NCI-H2107 treated with DMSO at 0.1 percent for 48 hours (cell line): ENCODE data around the gene CDC42BPA.
"Not testable (repeated sequence)": the region's sequence is repeated elsewhere in the genome, so short reads cannot be mapped to it uniquely, and the experiment has no call there.

ENCODE experiments used
- DNase-seq: peaks from one replicate; lab custom pipeline; 2025; ENCODE audit not compliant: unreplicated experiment; lab: John Stamatoyannopoulos, UW

The CDC42BPA gene

DNA sequence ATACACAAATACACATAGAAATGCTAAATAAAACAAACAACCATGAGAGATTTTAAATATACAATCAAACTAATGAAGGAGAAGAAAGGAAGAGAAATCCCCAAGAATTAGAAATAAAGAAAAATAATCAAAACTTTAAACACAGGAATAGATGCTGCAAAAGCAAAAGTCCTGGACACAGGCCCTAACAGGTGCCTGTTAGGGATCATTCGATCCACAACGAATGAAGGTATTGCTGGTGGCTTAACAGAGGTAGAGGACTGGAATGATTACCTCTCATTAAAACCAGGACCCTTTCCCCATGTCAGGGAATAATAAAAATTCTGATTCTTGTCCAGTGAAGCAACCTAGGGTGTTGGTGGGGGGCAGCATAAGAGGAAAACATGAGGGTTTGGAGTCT lies 56.8 kb downstream of the CDC42BPA start:
- DNase-seq, result no peak

DNA sequence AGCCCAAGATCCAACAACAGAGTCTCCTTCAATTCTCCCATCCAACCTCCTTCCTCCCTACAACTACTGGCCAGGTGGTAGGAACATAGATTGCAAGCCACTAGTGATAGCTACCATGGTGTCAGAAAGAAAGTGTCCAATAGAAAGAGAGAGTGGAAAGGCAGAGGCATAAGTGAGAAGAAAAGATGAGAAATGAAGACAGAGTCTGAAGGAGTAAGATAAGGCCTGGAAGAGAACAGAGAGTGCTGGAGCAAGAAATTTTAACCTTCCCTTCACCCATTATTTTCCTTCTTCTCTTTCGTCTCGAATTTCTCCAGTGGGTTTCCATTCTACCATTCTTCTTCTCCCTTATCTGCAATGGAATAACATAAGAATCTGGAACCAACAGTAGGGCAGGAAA lies 57.9 kb downstream of the CDC42BPA start:
- no peak for DNase-seq

DNA sequence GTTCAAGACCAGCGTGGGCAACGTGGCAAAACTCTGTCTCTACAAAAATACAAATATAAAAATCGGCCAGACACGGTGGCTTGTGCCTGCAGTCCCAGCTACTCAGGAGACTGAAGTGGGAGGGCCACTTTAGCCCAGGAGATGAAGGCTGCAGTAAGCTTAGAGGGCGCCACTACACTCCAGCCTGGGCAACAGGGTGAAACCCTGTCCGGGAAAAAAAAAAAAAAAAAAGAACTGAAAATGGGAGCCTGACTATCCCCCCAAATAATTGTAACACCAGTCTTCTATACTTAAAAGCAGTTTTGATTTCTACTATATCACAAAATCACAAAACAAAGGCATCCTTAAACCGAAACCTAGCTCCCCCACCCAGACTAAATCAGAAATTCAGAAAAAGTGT lies 60.3 kb downstream of the CDC42BPA start:
- no peak for DNase-seq

DNA sequence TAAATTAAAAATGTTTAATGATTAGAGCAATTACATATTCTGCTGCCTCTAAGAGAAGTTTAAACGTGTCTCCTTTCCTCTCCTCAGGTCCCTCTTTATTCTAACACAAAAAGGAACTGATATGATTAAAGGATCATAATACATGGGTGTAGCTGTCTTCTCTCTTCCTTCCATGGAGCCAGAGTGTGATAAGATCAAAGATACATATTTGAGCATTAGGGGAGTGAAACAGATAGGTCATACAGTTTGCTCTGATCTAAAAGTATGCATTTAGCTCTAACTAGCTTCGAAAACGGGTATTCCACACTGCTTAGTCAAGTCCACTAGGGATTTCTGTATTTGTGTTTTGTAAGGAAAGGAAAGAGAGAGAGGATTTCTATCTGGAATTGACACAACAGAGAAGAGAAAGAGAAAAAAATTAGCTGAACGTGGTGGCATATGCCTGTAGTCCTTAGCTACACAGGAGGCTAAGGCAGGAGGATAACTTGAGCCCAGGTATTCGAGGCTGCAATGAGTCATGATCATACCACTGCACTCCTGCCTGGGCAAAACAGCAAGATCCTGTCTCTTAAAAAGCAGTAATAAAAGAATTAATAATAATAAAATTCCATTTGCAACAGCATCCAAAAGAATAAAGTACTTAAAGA lies 63.1 kb downstream of the CDC42BPA start:
- no peak for DNase-seq

DNA sequence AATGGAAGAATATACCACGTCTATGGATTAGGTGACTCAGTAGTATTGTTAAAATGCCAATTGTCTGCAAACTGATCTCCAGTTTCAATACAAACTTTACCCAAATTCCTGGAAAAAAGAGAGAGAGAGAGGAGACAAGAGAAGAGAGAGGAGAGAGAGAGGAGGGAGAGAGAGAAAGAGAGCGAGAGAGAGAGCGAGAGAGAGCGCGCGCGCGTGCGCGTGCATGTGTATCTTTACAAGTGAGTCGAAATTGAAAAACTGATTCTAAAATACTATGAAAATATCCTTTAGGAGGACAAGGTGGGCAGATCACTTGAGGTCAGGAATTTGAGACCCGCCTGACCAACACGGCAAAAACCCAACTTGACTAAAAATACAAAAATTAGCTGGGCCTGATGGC lies 65.2 kb downstream of the CDC42BPA start:
- DNase-seq, result no peak

DNA sequence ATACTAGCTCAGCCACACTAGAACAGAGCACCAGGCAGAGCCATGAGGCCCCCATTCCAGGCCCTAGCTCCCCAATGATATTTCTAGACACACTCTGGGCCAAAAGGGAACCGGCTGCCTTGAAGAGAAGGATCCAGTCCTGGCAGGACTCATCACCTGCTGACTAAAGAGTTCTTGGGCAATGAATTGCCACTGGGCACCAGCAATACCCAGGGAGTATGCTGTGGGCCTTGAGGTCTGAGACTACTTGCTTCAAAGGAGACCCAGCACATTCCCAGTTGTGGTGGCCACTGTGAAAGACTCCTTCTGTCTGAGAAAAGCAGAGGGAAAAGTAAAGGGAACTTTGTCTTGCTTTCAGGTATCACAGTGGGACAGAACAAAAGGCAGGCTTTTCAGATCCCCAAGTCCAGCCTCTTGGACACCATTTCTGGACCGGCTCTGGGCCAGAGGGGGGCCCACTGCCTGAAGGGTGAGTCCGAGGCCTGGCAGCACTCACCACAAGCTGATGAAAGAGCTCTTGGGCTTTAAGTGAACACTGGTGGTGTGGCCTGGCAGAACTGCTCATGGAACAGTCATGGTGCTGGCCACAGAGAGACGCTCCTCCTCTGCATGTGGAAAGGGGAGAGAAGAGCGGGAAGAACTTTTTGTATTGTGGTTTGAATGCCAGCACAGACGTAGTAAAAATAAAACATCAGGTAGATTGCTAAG lies 72.5 kb downstream of the CDC42BPA start:
- no peak for DNase-seq

DNA sequence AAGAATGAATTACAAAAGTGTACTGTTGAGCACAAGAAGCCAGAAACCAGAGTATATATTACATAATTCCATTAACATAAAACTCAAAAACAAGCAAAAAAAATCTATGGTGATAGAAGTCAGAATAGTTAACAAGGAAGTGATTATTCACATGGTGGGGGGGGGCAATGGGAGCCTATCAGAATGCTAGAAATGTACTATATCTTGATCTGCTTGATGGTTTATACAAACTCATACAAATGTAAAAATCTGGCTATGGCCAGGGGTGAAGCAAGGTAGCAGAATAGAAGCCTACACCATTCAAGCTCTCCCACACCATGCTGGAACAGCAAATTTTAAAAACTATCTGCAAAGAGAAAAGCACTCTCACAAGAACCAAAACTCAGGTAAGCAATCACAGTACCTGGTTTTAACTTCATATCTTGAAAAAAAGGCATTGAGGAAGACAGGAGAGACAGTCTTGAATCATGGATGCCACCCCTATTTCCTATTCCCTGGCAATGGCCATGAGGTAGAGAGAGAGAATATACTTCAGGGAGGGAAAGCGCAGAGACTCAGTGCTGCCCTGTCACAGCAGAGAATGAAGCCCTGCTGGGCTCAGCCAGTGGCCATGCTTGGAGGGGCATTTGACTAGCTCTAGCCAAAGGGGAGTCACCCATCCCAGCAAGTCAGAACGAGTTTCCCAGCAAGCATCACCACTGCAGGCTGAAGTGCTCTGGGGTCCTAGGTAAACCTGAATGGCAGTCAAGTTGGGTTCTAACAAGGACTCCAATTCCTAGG lies 73.8 kb downstream of the CDC42BPA start:
- no peak for DNase-seq

DNA sequence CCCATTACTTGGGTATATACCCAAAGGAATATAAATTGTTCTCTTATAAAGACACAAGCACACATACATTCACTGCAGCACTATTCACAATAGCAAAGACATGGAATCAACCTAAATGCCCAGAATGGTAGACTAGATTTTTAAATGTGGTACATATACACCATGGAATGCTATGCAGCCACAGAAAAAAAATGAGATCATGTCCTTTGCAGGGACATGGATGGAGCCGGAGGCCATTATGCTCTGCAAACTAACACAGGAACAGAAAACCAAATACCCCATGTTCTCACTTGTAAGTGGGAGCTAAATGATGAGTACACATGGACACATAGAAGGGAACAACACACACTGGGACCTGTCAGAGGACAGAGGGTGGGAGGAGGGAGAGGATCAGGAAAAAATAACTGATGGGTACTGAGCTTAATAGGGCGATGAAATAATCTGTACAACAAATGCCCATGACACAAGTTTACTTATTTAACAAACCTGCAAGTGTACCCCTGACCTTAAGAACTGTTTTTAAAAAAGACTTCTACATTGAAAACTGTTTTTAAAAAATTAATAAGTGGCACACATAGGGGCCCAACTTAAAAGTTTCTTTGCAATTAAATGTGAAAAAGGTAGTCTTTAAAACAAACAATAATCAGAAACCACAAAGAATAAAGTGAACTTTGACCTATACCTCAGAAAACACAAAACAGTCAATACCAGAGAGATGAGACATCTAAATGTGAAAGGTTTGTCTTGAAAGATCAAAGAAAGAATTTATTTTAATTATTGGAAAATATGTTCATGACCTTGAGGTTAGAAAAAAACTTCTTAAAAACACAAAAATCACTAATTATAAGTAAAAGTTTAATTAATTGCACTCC lies 75.2 kb downstream of the CDC42BPA start:
- no peak for DNase-seq

DNA sequence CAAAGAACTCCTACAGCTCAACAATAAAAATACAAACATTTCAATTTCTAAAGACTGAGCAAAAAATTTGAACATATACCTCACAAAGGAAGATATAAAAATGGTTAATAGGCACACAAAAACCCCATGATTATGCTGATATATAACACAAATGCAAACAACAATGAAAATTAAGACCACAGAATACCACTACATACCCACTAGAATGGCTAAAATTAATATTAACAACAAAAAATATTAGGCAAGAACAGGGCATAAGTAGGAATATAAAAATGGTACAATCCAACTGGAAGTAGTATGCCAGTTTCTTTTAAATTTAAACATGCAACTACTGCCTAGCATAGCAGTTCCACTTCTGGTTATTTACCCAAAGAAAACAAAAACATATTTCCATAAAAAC lies 77.3 kb downstream of the CDC42BPA start:
- DNase-seq, result no peak

DNA sequence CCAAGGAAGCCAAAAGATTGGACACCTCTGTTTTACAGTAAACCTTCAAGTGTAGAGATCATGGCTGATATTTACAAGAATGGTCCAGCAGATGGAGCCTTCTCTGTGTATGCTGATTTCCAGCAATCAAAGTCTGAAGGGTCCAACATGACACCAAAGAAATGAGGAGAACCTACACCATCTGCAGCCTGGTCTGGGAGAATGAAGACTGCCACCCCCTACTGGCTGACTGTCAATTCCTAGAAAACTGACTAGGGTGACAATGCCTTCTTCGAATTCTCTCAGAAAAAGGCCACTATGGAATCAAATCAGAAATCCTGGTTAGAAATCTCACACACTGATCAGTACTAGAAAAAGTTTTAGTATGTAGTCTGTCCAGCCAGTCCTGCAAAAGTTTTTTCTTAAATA lies 83.3 kb downstream of the CDC42BPA start:
- DNase-seq, result peak; percentile 49

DNA sequence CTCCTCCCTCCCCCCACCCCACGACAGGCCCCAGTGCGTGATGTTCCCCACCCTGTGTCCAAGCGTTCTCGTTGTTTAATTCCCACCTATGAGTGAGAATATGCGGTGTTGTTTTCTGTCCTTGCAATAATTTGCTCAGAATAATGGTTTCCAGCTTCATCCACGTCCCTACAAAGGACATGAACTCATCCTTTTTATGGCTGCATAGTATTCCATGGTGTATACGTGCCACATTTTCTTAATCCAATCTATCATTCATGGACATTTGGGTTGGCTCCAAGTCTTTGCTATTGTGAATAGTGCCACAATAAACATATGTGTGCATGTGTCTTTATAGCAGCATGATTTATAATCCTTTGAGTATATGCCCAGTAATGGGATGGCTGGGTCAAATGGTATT lies 87.2 kb downstream of the CDC42BPA start:
- DNase-seq, result not testable (repeated sequence)

DNA sequence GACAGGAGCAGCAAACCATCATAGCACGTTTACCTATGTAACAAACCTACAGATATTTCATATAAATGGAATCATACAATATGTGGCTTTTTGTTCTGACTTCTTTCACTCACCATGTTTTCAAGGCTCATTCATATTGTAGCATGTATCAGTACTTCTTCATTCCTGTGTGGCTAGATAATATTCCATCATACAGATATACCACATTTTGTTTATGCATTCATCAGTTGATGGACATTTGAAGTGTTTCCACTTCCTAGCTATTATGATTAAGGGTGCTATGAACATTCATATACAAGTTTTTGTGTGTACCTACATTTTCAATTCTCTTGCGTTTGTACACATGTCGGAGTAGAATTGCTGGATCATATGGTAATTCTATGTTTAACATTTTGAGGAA lies 90.1 kb downstream of the CDC42BPA start:
- no peak for DNase-seq

DNA sequence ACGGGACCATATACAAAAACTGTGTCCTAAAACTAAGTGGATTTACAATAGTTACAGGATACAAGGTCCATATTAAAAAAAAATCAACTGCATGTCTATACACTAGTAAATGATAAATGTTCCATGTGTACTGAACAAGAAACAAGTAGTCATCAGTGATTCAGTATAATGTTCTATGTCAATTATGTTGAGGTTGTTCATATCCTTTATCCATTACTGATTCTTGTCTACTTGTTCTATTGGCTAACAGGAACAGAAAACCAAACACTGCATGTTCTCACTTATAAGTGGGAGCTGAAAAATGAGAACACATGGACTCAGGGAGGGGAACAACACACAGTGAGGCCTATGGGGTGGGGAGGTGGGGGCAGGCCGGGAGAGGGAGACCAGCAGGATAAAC lies 90.5 kb downstream of the CDC42BPA start:
- DNase-seq, result no peak

DNA sequence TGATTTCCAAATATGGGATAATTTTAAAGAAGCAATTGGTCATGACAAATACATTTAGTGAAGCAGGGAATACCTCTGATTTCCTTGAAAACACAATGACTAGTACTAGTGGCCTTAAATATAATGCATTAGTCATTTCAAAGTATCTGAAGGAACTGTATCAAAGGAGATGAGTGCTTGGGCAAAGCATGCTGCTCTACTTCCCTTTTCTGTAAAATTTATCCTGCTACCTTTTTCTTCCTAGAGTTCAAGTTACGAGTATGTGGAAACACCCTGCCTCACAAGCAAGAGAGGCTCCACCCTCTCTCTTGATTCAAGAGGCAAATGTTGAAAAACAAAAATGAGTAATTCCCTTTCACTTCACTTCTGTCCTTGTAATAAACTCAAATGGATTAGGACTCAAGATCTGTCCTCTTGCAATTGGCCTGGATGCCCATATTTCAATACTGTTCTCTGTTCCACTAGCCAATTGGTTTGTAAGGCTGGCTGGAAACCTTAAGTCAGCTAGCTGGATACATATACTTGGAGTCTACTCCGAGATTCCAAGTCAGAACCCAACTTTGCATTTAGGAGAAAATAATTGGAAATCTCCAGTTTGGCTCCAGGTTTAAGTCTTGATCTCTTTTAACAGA lies 92.5 kb downstream of the CDC42BPA start:
- no peak for DNase-seq

DNA sequence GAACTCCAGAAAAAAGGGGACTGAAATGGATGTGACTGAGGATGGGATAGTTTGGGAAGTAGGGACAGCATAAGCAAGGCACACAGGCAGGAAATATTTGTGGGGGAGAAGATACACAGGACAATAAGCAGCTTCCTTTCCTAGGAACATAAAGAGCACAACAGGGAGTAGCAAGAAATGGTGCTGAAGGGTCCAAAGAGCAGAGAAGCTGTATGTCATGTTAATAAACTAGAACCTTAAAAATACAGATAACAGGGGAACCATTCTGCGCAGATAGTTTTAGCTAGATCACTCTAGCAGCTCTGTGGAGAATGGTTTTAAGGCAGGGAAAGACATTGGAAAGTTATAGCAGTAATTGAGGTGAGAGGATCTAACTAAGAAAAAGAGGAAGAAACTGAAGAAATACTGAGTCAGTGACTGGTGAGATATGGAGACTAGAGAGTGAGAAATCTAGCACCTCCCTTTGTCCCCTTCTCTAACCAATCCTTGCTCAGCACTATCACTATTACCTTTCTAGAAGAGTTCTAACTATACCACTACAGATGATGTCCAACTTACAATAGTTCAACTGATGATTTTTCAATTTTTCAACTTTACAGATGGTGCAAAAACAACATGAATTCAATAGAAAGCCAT lies 95.0 kb downstream of the CDC42BPA start:
- no peak for DNase-seq

DNA sequence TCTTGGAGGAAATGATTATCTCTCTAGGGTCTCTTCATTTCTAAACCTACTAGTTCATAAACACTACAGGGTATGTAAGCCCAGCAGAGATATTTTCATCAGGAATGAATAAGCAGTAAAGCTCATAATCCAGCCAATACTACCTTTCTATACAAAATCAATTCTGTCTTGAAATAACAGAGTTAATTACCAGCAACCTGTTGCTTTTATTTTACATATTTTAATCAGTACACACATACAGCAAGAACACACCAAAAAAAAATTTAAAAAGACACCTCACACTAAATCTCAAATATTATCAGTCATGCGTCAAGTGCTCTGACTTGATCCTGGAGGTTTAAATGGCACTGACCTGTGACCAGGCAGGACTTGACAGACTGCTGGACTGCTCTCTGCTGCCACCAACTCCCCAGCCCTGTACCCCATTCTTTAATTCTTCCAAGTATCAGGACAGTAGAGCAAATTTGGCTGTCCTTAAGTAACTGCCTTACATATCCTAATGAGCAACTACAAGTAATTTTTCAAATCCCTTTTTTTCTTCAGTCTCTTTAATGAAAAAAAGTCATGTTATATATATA lies 98.5 kb downstream of the CDC42BPA start:
- DNase-seq, result no peak

DNA sequence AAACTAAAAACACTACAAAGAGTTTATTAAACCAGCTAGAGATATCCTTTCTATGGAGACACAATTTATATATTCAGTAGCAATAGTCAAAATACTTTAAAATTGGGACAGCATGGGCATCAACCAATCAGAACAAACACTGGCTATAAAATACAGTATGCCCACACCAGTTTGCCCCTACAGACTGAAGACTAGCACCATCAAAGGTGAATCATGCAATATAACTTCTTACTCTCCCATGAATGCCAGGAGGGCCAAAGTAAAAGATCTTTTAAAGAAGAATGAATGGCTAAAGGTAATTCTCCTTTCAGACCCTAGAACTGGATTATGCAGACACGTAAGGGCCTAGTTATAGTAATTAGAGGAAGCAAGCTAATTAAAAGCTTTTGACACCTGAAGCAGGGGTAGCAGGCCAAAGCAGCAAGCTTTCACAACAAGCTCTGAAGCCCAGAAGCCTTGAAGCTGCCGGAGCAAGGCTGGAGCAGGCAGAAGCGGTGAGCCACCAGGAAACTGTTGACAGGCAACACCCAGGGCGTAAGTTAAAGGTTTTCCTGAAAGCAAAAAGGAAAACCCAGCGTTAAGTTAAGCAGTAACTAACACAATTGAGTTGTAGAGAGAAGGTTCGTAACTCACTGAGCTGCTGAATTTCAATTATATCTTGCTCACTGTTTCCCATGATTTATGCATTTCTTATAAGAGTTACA lies 99.3 kb downstream of the CDC42BPA start:
- DNase-seq, result no peak

DNA sequence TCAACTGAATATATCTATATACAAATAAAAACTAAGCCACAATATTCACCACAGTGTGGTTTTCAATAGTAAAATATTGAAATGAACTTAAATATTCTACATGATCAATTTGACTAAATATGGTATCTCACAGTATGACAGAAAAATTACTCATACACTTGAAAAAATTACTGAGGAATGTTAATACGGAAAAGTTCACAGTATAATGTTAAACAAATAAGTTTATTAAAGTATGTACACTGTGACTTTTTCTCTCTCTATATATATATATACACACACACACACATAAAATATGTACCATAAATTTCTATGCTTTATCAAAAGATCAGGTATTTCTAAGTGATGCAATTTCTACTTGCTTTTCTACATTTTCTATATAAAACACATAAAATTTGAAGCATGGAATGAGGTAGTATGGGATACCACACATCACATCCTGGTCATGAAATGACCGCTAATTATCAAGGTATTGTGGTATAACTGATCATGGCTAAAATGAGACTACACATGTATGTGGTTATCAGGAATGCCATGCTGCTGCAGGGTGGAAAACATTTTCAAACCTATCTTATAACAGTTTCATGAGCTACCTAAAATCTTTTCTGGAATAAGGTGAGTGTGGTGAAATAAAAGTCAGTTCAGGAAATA lies 102.3 kb downstream of the CDC42BPA start:
- DNase-seq, result no peak

DNA sequence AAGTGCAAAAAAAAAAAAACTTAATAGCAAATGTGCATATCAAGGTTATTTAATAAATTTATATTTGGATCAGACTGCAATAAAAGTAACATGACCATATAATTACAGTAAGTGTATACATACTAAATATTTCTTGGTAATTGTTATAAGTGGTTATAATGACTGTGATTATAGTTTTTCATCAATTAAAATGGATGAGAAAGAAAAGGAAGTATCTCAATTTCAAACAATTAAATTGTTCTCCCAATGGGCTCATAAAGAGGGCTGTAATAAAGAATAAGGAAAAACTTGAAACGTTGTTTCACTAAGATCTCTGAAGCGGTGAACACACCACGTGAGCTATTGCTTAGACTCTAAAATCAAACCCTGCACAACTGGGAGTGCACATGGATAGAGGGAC lies 104.1 kb downstream of the CDC42BPA start:
- no peak for DNase-seq
